Measurements from ENCODE around the gene UGT1A7. TPM values are rescaled to one million over a fixed set of nuclear protein-coding genes. Genes with fewer than 3 reads are reported as not detected.

Gene UGT1A7
- total and polyA plus RNA-seq, 2 donors from 2014 or later = 0.35 to 1.3 TPM

GRCh38 chr2:233658610-233659009 is 23.1 kb upstream of the UGT1A7 start:
- no peaks in the 10 kb centered on the region for H3K27me3 ChIP-seq (ENCODE audit: control insufficient read depth, insufficient read depth, low read length)
- no peak overlapping the region for H3K27ac ChIP-seq (ENCODE audit: low read depth in 2 of 2, low read length in 2 of 2)
- no peak overlapping the region for H3K4me3 ChIP-seq (ENCODE audit: low read length in 3 of 3)
- FAIRE-seq (no peak), DNase-seq (no peak)
- H3K9ac ChIP-seq (ENCODE audit: low read length in 3 of 3) = no peak overlapping the region
- TF ChIP-seq CTCF (IDR thresholded peaks at IDR 0.05; ENCODE audit: borderline replicate concordance, extremely low read depth, insufficient read depth) = no peak
- H3K9me3 ChIP-seq (ENCODE audit: control insufficient read depth in 2 of 3, insufficient read depth in 1 of 3, low read length in 3 of 3) = peaks cover 0 to 7% (median 0%) of the 10 kb centered on the region in 3 donors
- H3K4me1 ChIP-seq (ENCODE audit: control insufficient read depth in 2 of 3, insufficient read depth in 2 of 3, low read depth in 1 of 3, low read length in 3 of 3) = no peaks in the 10 kb centered on the region
- no peaks in the 10 kb centered on the region for H3K36me3 ChIP-seq (ENCODE audit: control insufficient read depth in 2 of 3, insufficient read depth in 3 of 3, low read length in 3 of 3)
- intact Hi-C loops (cut with DNase I) = no loop called here

DNA sequence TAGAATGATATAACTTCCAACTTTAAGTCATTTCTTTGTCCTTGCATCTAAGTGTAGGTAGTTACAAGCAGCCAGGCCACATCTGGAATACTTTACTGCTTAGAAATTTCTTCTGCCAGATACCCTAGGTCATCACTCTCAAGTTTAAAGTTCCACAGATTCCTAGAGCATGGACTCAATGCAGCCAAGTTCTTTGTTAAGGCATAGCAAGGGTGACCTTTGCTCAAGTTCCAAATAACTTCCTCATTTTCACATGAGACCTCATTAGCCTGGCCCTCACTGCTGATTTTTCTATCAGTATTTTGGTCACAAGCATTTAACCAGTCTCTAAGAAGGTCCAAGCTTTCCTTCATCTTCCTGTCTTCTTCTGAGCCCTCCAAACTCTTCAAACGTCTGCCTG is 17.8 kb upstream of the UGT1A7 start:
- H3K27ac ChIP-seq (ENCODE audit: low read depth in 2 of 2, low read length in 2 of 2) = no peak overlapping the region
- no peaks in the 10 kb centered on the region for H3K4me1 ChIP-seq (ENCODE audit: control insufficient read depth in 2 of 3, insufficient read depth in 2 of 3, low read depth in 1 of 3, low read length in 3 of 3)
- no peaks in the 10 kb centered on the region for H3K27me3 ChIP-seq (ENCODE audit: control insufficient read depth, insufficient read depth, low read length)
- H3K4me3 ChIP-seq (ENCODE audit: low read length in 3 of 3) = no peak overlapping the region
- DNase-seq (no peak), FAIRE-seq (no peak)
- TF ChIP-seq CTCF (IDR thresholded peaks at IDR 0.05; ENCODE audit: borderline replicate concordance, extremely low read depth, insufficient read depth) = no peak
- peaks cover 0 to 10% (median 0%) of the 10 kb centered on the region in 3 donors for H3K9me3 ChIP-seq (ENCODE audit: control insufficient read depth in 2 of 3, insufficient read depth in 1 of 3, low read length in 3 of 3)
- no peak overlapping the region for H3K9ac ChIP-seq (ENCODE audit: low read length in 3 of 3)
- intact Hi-C loops (cut with DNase I) = no loop called here
- H3K36me3 ChIP-seq (ENCODE audit: control insufficient read depth in 2 of 3, insufficient read depth in 3 of 3, low read length in 3 of 3) = no peaks in the 10 kb centered on the region

DNA sequence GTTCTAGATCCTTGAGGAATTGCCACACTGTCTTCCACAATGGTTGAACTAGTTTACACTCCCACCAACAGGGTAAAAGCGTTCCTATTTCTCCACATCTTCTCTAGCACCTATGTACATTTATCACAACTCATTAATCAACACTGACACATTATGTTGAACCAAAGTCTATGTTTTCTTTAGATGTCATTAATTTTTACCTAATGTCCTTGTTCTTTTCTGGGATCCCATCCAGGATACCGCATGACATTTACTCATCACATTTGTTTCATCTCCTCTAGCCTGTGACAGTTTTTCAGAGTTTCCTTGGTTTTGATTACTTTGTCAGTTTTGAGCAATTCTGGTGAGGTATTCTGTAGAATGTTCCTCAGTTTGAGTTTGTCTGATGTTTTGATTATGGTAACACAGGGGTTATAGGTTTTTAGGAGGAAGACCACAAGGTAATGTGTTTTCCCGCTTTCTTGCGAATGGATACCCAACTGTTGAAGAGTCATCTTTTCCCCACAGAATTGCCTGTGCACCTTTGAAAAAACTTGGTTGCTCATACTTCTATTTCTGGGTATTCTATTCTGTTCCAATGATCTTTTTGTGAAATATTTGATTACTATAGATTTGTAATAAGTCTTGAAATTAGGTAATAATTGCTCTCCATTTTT is 13.0 kb upstream of the UGT1A7 start:
- DNase-seq = no peak
- Histone ChIP-seq H3K27ac (ENCODE audit: low read depth in 2 of 2, low read length in 2 of 2) (peak overlapping the region; percentile 13 to 69), H3K9ac (ENCODE audit: low read length in 3 of 3) (no peak overlapping the region), H3K4me1 (ENCODE audit: control insufficient read depth in 2 of 3, insufficient read depth in 2 of 3, low read depth in 1 of 3, low read length in 3 of 3) (peaks cover 0 to 7% (median 2%) of the 10 kb centered on the region in 3 donors), H3K4me3 (ENCODE audit: low read length in 3 of 3) (peak overlapping the region in 1 of 3 donors; percentile 24), H3K27me3 (ENCODE audit: control insufficient read depth, insufficient read depth, low read length) (no peaks in the 10 kb centered on the region), H3K36me3 (ENCODE audit: control insufficient read depth in 2 of 3, insufficient read depth in 3 of 3, low read length in 3 of 3) (no peaks in the 10 kb centered on the region), H3K9me3 (ENCODE audit: control insufficient read depth in 2 of 3, insufficient read depth in 1 of 3, low read length in 3 of 3) (peaks cover 0 to 2% (median 0%) of the 10 kb centered on the region in 3 donors)
- TF ChIP-seq CTCF (IDR thresholded peaks at IDR 0.05; ENCODE audit: borderline replicate concordance, extremely low read depth, insufficient read depth) = no peak
- intact Hi-C loops (cut with DNase I) = no loop called here
- no peak for FAIRE-seq
